K562 (cell line): ENCODE measurements around the gene FLII. TPM values are rescaled to one million over a fixed set of nuclear protein-coding genes. Genes with fewer than 3 reads are reported as not detected.

Source experiments
- ATAC-seq: fragments of 200-7000 bp; cut with Tn5 transposase; 3 replicates; pipeline ENCODE4 v1.9.1; 2020; ENCODE audit warnings: moderate library complexity
- BruUV-seq: library from RNA; stranded (reverse); fragments of 400-500 nt; replicated peaks from 2 replicates; lab custom pipeline; 2021; lab: Mats Ljungman, UMichigan
- CTCF ChIA-PET: fragments of 300-600 bp; formaldehyde crosslinking; extraction: SDS; loops from one replicate; lab custom pipeline; 2021; ENCODE audit warnings: low intra/inter-chr PET ratio; lab: Yijun Ruan, JAX
- POLR2A ChIA-PET: fragments of 300-600, 350-650 bp; sonication (Branson Sonifier 250); formaldehyde crosslinking; extraction: SDS; loops from one replicate; lab custom pipeline; 2021; ENCODE audit warnings: antibody characterized with exemption, inconsistent platforms; lab: Yijun Ruan, JAX
- DNase-seq, 4 experiments: peaks; one replicate each; pipeline versions ENCODE4 v3.0.0 to v3.0.0-alpha.2; 2011 to 2018; ENCODE audit warnings: low spot score in 3 of 4, mixed read lengths in 3 of 4; ENCODE audit errors: extremely low read depth in 1 of 4
- FAIRE-seq: peaks from 2 replicates; lab custom pipeline; 2011; peaks lifted over from hg19 to GRCh38; lab: Jason Lieb, UNC
- H2AFZ ChIP-seq: 2 replicates; pipeline ENCODE4 v1.6.0; 2011; ENCODE audit warnings: low read depth, low read length, control low read depth, inconsistent platforms
- H3K27ac ChIP-seq: fragments of 200-600 bp; 3 replicates; pipeline ENCODE4 v1.8.0; 2011; ENCODE audit warnings: low read depth, mild to moderate bottlenecking, control low read depth, inconsistent platforms, low read length, moderate library complexity, mixed read lengths; ENCODE audit errors: extremely low read depth
- H3K27me3 ChIP-seq, 2 experiments: fragments of 300-600 bp in 1 of 2; 2 replicates in 1 of 2; 3 replicates in 1 of 2; pipeline versions ENCODE4 v1.6.0 to v1.8.0; 2011; ENCODE audit warnings: inconsistent platforms in 2 of 2, low read length in 2 of 2, mild to moderate bottlenecking in 1 of 2, mixed read lengths in 1 of 2, moderate library complexity in 1 of 2; ENCODE audit not compliant: control insufficient read depth in 2 of 2, insufficient read depth in 2 of 2
- H3K36me3 ChIP-seq: fragments of 300-600 bp; 3 replicates; pipeline ENCODE4 v1.8.0; 2011; ENCODE audit warnings: mild to moderate bottlenecking, low read length, inconsistent platforms; ENCODE audit not compliant: control insufficient read depth, insufficient read depth
- H3K4me1 ChIP-seq, 2 experiments: fragments of 200-600 bp in 1 of 2; replicated peaks in 1 of 2; 2 replicates in 1 of 2; 3 replicates in 1 of 2; pipeline versions ENCODE4 v1.5.1 to v1.8.0; 2011; ENCODE audit warnings: inconsistent platforms in 2 of 2, low read length in 2 of 2, mild to moderate bottlenecking in 1 of 2, mixed read lengths in 1 of 2, moderate library complexity in 1 of 2; ENCODE audit not compliant: control insufficient read depth in 2 of 2, insufficient read depth in 2 of 2
- H3K4me2 ChIP-seq: 2 replicates; pipeline ENCODE4 v1.6.1; 2011; ENCODE audit warnings: low read length, control low read depth, inconsistent platforms, mixed read lengths; ENCODE audit not compliant: insufficient read depth
- H3K4me3 ChIP-seq: fragments of 200-600 bp; sonication (generic), shearing (Covaris generic); 2 replicates; pipeline ENCODE4 v1.5.1; 2016; ENCODE audit warnings: control low read depth, inconsistent platforms
- H3K79me2 ChIP-seq: fragments of 200-600 bp; 3 replicates; pipeline ENCODE4 v1.8.0; 2011; ENCODE audit warnings: low read length, inconsistent platforms; ENCODE audit not compliant: control insufficient read depth, insufficient read depth
- H3K9ac ChIP-seq, 2 experiments: 2 replicates each; pipeline versions ENCODE4 v1.6.0 to v1.6.1; 2011; ENCODE audit warnings: low read depth in 2 of 2, low read length in 2 of 2, control low read depth in 1 of 2, inconsistent platforms in 1 of 2, mild to moderate bottlenecking in 1 of 2, mixed read lengths in 1 of 2; ENCODE audit not compliant: insufficient read depth in 1 of 2
- H3K9me1 ChIP-seq: one replicate; pipeline ENCODE4 v1.6.0; 2011; ENCODE audit warnings: inconsistent platforms, mild to moderate bottlenecking, low read length, moderate library complexity; ENCODE audit not compliant: control insufficient read depth, insufficient read depth
- H3K9me3 ChIP-seq: replicated peaks from 2 replicates; pipeline ENCODE4 v1.5.1; 2011; ENCODE audit warnings: low read depth, low read length, inconsistent platforms; ENCODE audit not compliant: control insufficient read depth, insufficient read depth
- H4K20me1 ChIP-seq: replicated peaks from 2 replicates; pipeline ENCODE4 v1.6.1; 2011; ENCODE audit warnings: low read length, inconsistent platforms, mixed read lengths; ENCODE audit not compliant: control insufficient read depth, insufficient read depth
- RBFOX2 ChIP-seq: fragments of 200-400 bp; formaldehyde crosslinking; IDR thresholded peaks from 2 replicates; pipeline ENCODE4 v1.6.1; 2017; ENCODE audit warnings: low read depth, mild to moderate bottlenecking, low read length, moderate library complexity
- RNF2 ChIP-seq: sonication (generic); IDR thresholded peaks from 2 replicates; pipeline ENCODE4 v1.6.1; 2016
- ZNF561 ChIP-seq: fragments of 450-650 bp; formaldehyde crosslinking; conservative IDR thresholded peaks from 2 replicates; pipeline ENCODE4 v1.4.0; 2020; ENCODE audit warnings: mild to moderate bottlenecking, moderate library complexity
- WGBS: fragments of 100-300 bp; shearing (Covaris generic); methylation state at CpG from one replicate; pipeline ENCODE4 v1.1.6; 2016; ENCODE audit warnings: low coverage, mixed read lengths; ENCODE audit not compliant: insufficient coverage; ENCODE audit errors: missing lambda C conversion rate; 5-methylcytosine and 5-hydroxymethylcytosine counted together
- in situ Hi-C: fragments of 300-500 bp; cut with MboI; formaldehyde crosslinking; loops from 4 replicates; pipeline ENCODE4 v1.15.0; 2018; ENCODE audit warnings: inconsistent platforms, mixed read lengths
- intact Hi-C: fragments of 100-400 bp; cut with micrococcal nuclease; formaldehyde crosslinking; loops from 2 replicates; pipeline ENCODE4 v1.14.2; 2022
- polyA plus RNA-seq, 8 experiments: library from polyadenylated mRNA; depleted of rRNA in 4 of 8; stranded (reverse) in 5 of 8; unstranded in 3 of 8; fragments of >200 nt; fragmentation: Nextera tagmentation in 2 of 8; fragmentation: Illumina TruSeq in 1 of 8; extraction: Ambion mirVana in 2 of 8; extraction: Trizol in 1 of 8; gene quantifications; 2 replicates each; pipeline versions ENCODE4 v1.2.1 to v1.2.3, GENCODE V29; 2011 to 2014; ENCODE audit warnings: inconsistent platforms in 1 of 8, missing spikeins in 1 of 8
- total RNA-seq, 7 experiments: library from RNA; depleted of rRNA in 6 of 7; stranded (reverse); fragments of >200 nt in 6 of 7; fragmentation: Illumina TruSeq in 2 of 7; extraction: Trizol in 2 of 7; gene quantifications; 2 replicates each; pipeline versions ENCODE4 v1.2.1 to v1.2.3, GENCODE V29; 2011 to 2021; ENCODE audit warnings: low replicate concordance in 1 of 7
- TF ChIP-seq, protein P1 (sequence below): sonication (generic); formaldehyde crosslinking; IDR thresholded peaks from 2 replicates; pipeline ENCODE4 v1.8.0; 2022; ENCODE audit warnings: missing genetic modification reagents, mild to moderate bottlenecking, moderate library complexity, borderline replicate concordance

The FLII gene
- total and polyA plus RNA-seq, 9 of the 15 experiments (the other 6 are each of a cell fraction or from before 2014, with no cell fraction given), result 11.7 to 126 (median 82.5) TPM

DNA sequence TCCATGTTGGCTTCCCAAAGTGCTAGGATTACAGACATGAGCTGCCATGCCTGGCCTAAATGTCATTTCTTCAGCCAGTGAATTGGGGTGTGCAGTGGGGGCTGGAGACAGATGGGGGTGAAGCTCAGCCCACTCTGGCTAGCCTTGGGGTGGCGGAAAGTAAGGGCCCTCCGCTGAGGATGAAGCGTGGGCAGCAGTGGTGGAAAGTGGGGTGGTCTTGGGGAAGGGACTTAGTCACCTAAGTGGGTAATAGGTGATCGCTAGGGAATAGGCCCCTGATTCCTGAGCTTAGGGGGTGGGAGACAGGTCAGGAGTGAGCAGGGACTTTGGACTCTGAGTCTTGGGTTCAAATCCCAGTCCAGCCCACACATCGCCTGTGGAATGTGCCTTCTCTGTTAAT, 30.9 kb downstream of the FLII start:
- in situ Hi-C loops, result no loop called here
- CTCF ChIA-PET, result no interaction called here
- no TSS peak for BruUV-seq

GRCh38 chr17:18226284-18226945, 32.1 kb downstream of the FLII start:
- BruUV-seq, result TSS peak; percentile 60
- H2AFZ ChIP-seq, result peak overlapping the region; percentile 81
- TF ChIP-seq, protein P1, sequence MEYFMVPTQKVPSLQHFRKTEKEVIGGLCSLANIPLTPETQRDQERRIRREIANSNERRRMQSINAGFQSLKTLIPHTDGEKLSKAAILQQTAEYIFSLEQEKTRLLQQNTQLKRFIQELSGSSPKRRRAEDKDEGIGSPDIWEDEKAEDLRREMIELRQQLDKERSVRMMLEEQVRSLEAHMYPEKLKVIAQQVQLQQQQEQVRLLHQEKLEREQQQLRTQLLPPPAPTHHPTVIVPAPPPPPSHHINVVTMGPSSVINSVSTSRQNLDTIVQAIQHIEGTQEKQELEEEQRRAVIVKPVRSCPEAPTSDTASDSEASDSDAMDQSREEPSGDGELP (CRISPR knock-in tag), result 0 out of 2 replicates have a peak, but pooled peaks have one; percentile 26
- no peak for TF ChIP-seq ZNF561
- no peaks in the 10 kb centered on the region for H4K20me1 ChIP-seq
- no peaks in the 10 kb centered on the region for H3K9me3 ChIP-seq
- H3K79me2 ChIP-seq, result peaks cover 8% of the 10 kb centered on the region; the same call in 2 of the 3 replicates
- 36% methylated on average over 10 of the region's 16 CpGs for WGBS
- H3K27ac ChIP-seq, result peak overlapping the region; percentile 48; the same call in 2 of the 3 replicates
- intact Hi-C loops (no loop called here), in situ Hi-C loops (no loop called here)
- POLR2A ChIA-PET, result no interaction called here
- peak overlapping the region; percentile 73 to 92 for H3K9ac ChIP-seq
- no peaks in the 10 kb centered on the region for H3K36me3 ChIP-seq
- H3K4me1 ChIP-seq, result peaks cover 4 to 38% of the 10 kb centered on the region in 2 experiments; a peak in 3 of 5 replicates
- no peaks in the 10 kb centered on the region for H3K27me3 ChIP-seq
- no peak for ATAC-seq
- H3K4me3 ChIP-seq, result peak overlapping the region; percentile 65
- H3K4me2 ChIP-seq, result peak overlapping the region; percentile 85
- FAIRE-seq, result no peak
- CTCF ChIA-PET, result no interaction called here
- H3K9me1 ChIP-seq, result no peaks in the 10 kb centered on the region
- no peak for DNase-seq

More for the DNA sequence above, 30.9 kb downstream of the FLII start:
- FAIRE-seq (no peak), DNase-seq (no peak), ATAC-seq (no peak)
- Histone ChIP-seq H4K20me1 (no peaks in the 10 kb centered on the region), H3K79me2 (peaks cover 8% of the 10 kb centered on the region; the same call in 2 of the 3 replicates), H3K27me3 (no peaks in the 10 kb centered on the region), H2AFZ (no peak overlapping the region), H3K9me3 (no peaks in the 10 kb centered on the region), H3K4me1 (peaks cover 4 to 38% of the 10 kb centered on the region in 2 experiments; a peak in 3 of 5 replicates), H3K4me2 (no peak overlapping the region), H3K4me3 (no peak overlapping the region), H3K27ac (no peak overlapping the region), H3K9ac (peak overlapping the region in 1 of 2 experiments; percentile 64; a peak in 2 of 4 replicates), H3K9me1 (no peaks in the 10 kb centered on the region), H3K36me3 (no peaks in the 10 kb centered on the region)
- 78% methylated on average over 4 of the region's 5 CpGs for WGBS
- POLR2A ChIA-PET, result interaction anchor here (1.3 kb wide), 1 partner anchor 9 kb away, joined by 3 read pairs; no protein-coding TSS in a partner anchor
- intact Hi-C loops, result no loop called here
- TF ChIP-seq RNF2, result no peak
- peak; percentile 0; the same call in 1 of the 2 replicates for TF ChIP-seq RBFOX2
